SK-N-SH (cell line): ENCODE data around the gene ANKRD11. TPM values are rescaled to one million over a fixed set of nuclear protein-coding genes. Genes with fewer than 3 reads are reported as not detected.
"Not testable (repeated sequence)": the region's sequence is repeated elsewhere in the genome, so short reads cannot be mapped to it uniquely, and the experiment has no call there.

Experiments
- CTCF ChIA-PET: fragments of 300-600, 350-600 bp; formaldehyde crosslinking; extraction: SDS; loops from one replicate; lab custom pipeline; 2021; lab: Yijun Ruan, JAX
- POLR2A ChIA-PET: fragments of 350-600 bp; sonication (Branson Sonifier 250); formaldehyde crosslinking; extraction: SDS; loops from one replicate; lab custom pipeline; 2020; ENCODE audit warnings: antibody characterized with exemption, inconsistent platforms; lab: Yijun Ruan, JAX
- DNase-seq: peaks from one replicate; pipeline ENCODE4 v3.0.0; 2012
- H2AFZ ChIP-seq: fragments of 200-600 bp; sonication (generic); 2 replicates; pipeline ENCODE4 v1.8.1; 2016; ENCODE audit warnings: antibody characterized with exemption, mild to moderate bottlenecking, low read depth
- H3F3A ChIP-seq: fragments of 200-600 bp; sonication (generic); replicated peaks from 2 replicates; pipeline ENCODE3; 2016; ENCODE audit warnings: antibody characterized with exemption, mild to moderate bottlenecking; ENCODE audit not compliant: insufficient read depth
- H3K27ac ChIP-seq, 2 experiments: fragments of 200-500 bp in 1 of 2; fragments of 200-600 bp in 1 of 2; sonication (Bioruptor generic) in 1 of 2; sonication (generic), shearing (Covaris generic) in 1 of 2; 2 replicates each; pipeline versions ENCODE4 v1.5.1 to v1.6.1; 2014 to 2016; ENCODE audit warnings: low read depth in 2 of 2, inconsistent platforms in 1 of 2, low read length in 1 of 2, mild to moderate bottlenecking in 1 of 2, mixed read lengths in 1 of 2
- H3K27me3 ChIP-seq: fragments of 200-600 bp; sonication (generic), shearing (Covaris generic); 2 replicates; pipeline ENCODE4 v1.6.1; 2016; ENCODE audit warnings: mixed run types; ENCODE audit not compliant: insufficient read depth
- H3K36me3 ChIP-seq, 2 experiments: fragments of 200-500 bp in 1 of 2; fragments of 200-600 bp in 1 of 2; sonication (Bioruptor generic) in 1 of 2; sonication (generic) in 1 of 2; replicated peaks in 1 of 2; 2 replicates each; pipeline versions ENCODE3 to v1.5.1; 2014 to 2016; ENCODE audit warnings: low read length in 1 of 2, mild to moderate bottlenecking in 1 of 2; ENCODE audit not compliant: insufficient read depth in 2 of 2, control insufficient read depth in 1 of 2
- H3K4me1 ChIP-seq, 2 experiments: fragments of 200-500 bp in 1 of 2; fragments of 200-600 bp in 1 of 2; sonication (Bioruptor generic) in 1 of 2; sonication (generic), shearing (Covaris generic) in 1 of 2; 2 replicates each; pipeline versions ENCODE4 v1.5.1 to v1.6.1; 2014 to 2016; ENCODE audit warnings: low read depth in 1 of 2, low read length in 1 of 2, mixed run types in 1 of 2; ENCODE audit not compliant: insufficient read depth in 2 of 2, control insufficient read depth in 1 of 2
- H3K4me2 ChIP-seq: fragments of 200-600 bp; sonication (generic), shearing (Covaris generic); 2 replicates; pipeline ENCODE4 v1.6.1; 2017; ENCODE audit warnings: mixed run types
- H3K4me3 ChIP-seq, 2 experiments: fragments of 200-500 bp in 1 of 2; fragments of 200-600 bp in 1 of 2; sonication (Bioruptor generic) in 1 of 2; sonication (generic), shearing (Covaris generic) in 1 of 2; 2 replicates each; pipeline versions ENCODE4 v1.5.1 to v1.8.1; 2014 to 2016; ENCODE audit warnings: low read depth in 2 of 2, inconsistent platforms in 1 of 2, low read length in 1 of 2, mild to moderate bottlenecking in 1 of 2, mixed read lengths in 1 of 2, moderate library complexity in 1 of 2
- H3K79me2 ChIP-seq: fragments of 200-600 bp; sonication (generic); 2 replicates; pipeline ENCODE4 v1.8.1; 2017; ENCODE audit warnings: mild to moderate bottlenecking; ENCODE audit not compliant: insufficient read depth
- H3K9ac ChIP-seq: fragments of 200-600 bp; sonication (generic); 2 replicates; pipeline ENCODE4 v1.6.1; 2017; ENCODE audit warnings: mixed run types
- H3K9me2 ChIP-seq: fragments of 200-600 bp; sonication (generic); 2 replicates; pipeline ENCODE4 v1.6.1; 2017; ENCODE audit warnings: mixed run types
- H3K9me3 ChIP-seq: fragments of 200-600 bp; sonication (generic); 2 replicates; pipeline ENCODE4 v1.6.1; 2017; ENCODE audit warnings: mixed run types, mild to moderate bottlenecking, moderate library complexity
- H4K20me1 ChIP-seq: fragments of 200-600 bp; sonication (generic); 2 replicates; pipeline ENCODE4 v1.6.1; 2017; ENCODE audit warnings: mild to moderate bottlenecking, mixed run types; ENCODE audit not compliant: insufficient read depth
- CTCF ChIP-seq: fragments of 200-600 bp; sonication (generic); IDR thresholded peaks from 2 replicates; pipeline ENCODE4 v1.6.1; 2017; ENCODE audit warnings: antibody characterized with exemption, mild to moderate bottlenecking, moderate library complexity
- ELF1 ChIP-seq: IDR thresholded peaks from 2 replicates; pipeline ENCODE4 v1.4.0; 2012
- EP300 ChIP-seq, 2 experiments: IDR thresholded peaks; 2 replicates each; pipeline versions ENCODE4 v1.4.0 to v1.6.1; 2012; ENCODE audit warnings: borderline replicate concordance in 1 of 2, low read depth in 1 of 2, low read length in 1 of 2
- FOSL2 ChIP-seq: IDR thresholded peaks from 2 replicates; pipeline ENCODE4 v1.4.0; 2012; ENCODE audit warnings: low read depth, mild to moderate bottlenecking, moderate library complexity, borderline replicate concordance
- GATA2 ChIP-seq: sonication (generic); formaldehyde crosslinking; IDR thresholded peaks from 2 replicates; pipeline ENCODE4 v1.5.0; 2020; ENCODE audit warnings: mild to moderate bottlenecking, missing genetic modification reagents
- MEF2A ChIP-seq: IDR thresholded peaks from 2 replicates; pipeline ENCODE4 v1.4.0; 2012; ENCODE audit warnings: low read depth, borderline replicate concordance
- MXI1 ChIP-seq: IDR thresholded peaks from 2 replicates; pipeline ENCODE4 v1.6.1; 2012; ENCODE audit warnings: mild to moderate bottlenecking, low read depth, low read length, improper control_type of control experiment
- POLR2AphosphoS5 ChIP-seq: IDR thresholded peaks from 2 replicates; pipeline ENCODE4 v1.6.1; 2012; ENCODE audit warnings: low read depth, low read length
- RCOR1 ChIP-seq: fragments of 150-350 bp; IDR thresholded peaks from 2 replicates; pipeline ENCODE4 v1.6.1; 2017; ENCODE audit warnings: antibody characterized with exemption, low read length
- RXRA ChIP-seq: IDR thresholded peaks from 2 replicates; pipeline ENCODE4 v1.4.0; 2012; ENCODE audit warnings: low read depth, mild to moderate bottlenecking, borderline replicate concordance
- TEAD4 ChIP-seq: IDR thresholded peaks from 2 replicates; pipeline ENCODE4 v1.4.0; 2012; ENCODE audit warnings: mild to moderate bottlenecking, borderline replicate concordance; ENCODE audit not compliant: insufficient read depth
- USF1 ChIP-seq: IDR thresholded peaks from 2 replicates; pipeline ENCODE4 v1.4.0; 2012; ENCODE audit warnings: low read depth, borderline replicate concordance
- USF2 ChIP-seq: fragments of 150-350 bp; IDR thresholded peaks from 2 replicates; pipeline ENCODE4 v1.6.1; 2017; ENCODE audit warnings: antibody characterized with exemption, low read length, low read depth, borderline replicate concordance
- WGBS: methylation state at CpG from one replicate; pipeline ENCODE4 v1.1.6; 2017; ENCODE audit warnings: low lambda C conversion rate; 5-methylcytosine and 5-hydroxymethylcytosine counted together
- polyA plus RNA-seq, 3 experiments: library from polyadenylated mRNA; depleted of rRNA; stranded (reverse); fragments of >200 nt; gene quantifications; 2 replicates each; pipeline ENCODE4 v1.2.3, GENCODE V29; 2012

ANKRD11 gene
- polyA plus RNA-seq, 1 of the 3 experiments (the other 2 are of a cell fraction) = 50.2 TPM

- H4K20me1 ChIP-seq = peaks cover 56% of the 10 kb centered on the region
- H3K4me2 ChIP-seq = no peak overlapping the region
- H3K4me3 ChIP-seq = no peak overlapping the region
- H3K27me3 ChIP-seq = no peaks in the 10 kb centered on the region
- no peak for TF ChIP-seq CTCF
- no peak for DNase-seq
- ChIA-PET CTCF (interaction anchor here (0.7 to 4.4 kb wide), 5 partner anchors 11 to 29 kb away, joined by 3 to 18 read pairs (median 3); no protein-coding TSS in a partner anchor), POLR2A (no interaction called here)
- peaks cover 0 to 12% of the 10 kb centered on the region in 2 experiments; a peak in 1 of 4 replicates for H3K4me1 ChIP-seq
- no peak overlapping the region for H3K9ac ChIP-seq
- no peaks in the 10 kb centered on the region for H3K9me3 ChIP-seq
- H3K79me2 ChIP-seq = peaks cover 84% of the 10 kb centered on the region
- H3K9me2 ChIP-seq = no peaks in the 10 kb centered on the region
- H3K27ac ChIP-seq = no peak overlapping the region
- peaks cover 4% of the 10 kb centered on the region for H3F3A ChIP-seq
- peaks cover 23 to 30% of the 10 kb centered on the region in 2 experiments for H3K36me3 ChIP-seq
- WGBS = 97% methylated on average over 11 of the region's 14 CpGs
- no peak overlapping the region for H2AFZ ChIP-seq
Observed at GRCh38 chr16:89307421-89307805, 182.9 kb downstream of the ANKRD11 start.

- CTCF ChIA-PET = interaction anchor here (0.7 to 4.4 kb wide), 5 partner anchors 10 to 30 kb away, joined by 3 to 18 read pairs (median 3); no protein-coding TSS in a partner anchor
- 96% methylated on average over 53 of the region's 69 CpGs for WGBS
- POLR2A ChIA-PET = not testable (repeated sequence)
Observed at GRCh38 chr16:89306457-89307420, 183.6 kb downstream of the ANKRD11 start.

GRCh38 chr16:89304941-89305705 lies 185.2 kb downstream of the ANKRD11 start:
- Histone ChIP-seq H3K9me2 (no peaks in the 10 kb centered on the region), H3K9ac (no peak overlapping the region), H4K20me1 (peaks cover 70% of the 10 kb centered on the region), H3K79me2 (peaks cover 75% of the 10 kb centered on the region), H3K27ac (no peak overlapping the region), H3F3A (peaks cover 19% of the 10 kb centered on the region), H2AFZ (no peak overlapping the region), H3K4me3 (no peak overlapping the region), H3K27me3 (no peaks in the 10 kb centered on the region), H3K4me2 (no peak overlapping the region), H3K4me1 (peaks cover 8 to 31% of the 10 kb centered on the region in 2 experiments; a peak in 3 of 4 replicates), H3K36me3 (peaks cover 7 to 15% of the 10 kb centered on the region in 2 experiments), H3K9me3 (no peaks in the 10 kb centered on the region)
- no peak for DNase-seq
- WGBS = 90% methylated on average over 35 of the region's 43 CpGs
- ChIA-PET POLR2A (no interaction called here), CTCF (interaction anchor here (1.6 to 1.7 kb wide), 2 partner anchors 12 to 15 kb away, joined by 5 to 6 read pairs; no protein-coding TSS in a partner anchor)
- TF ChIP-seq USF2 = no peak
- TF ChIP-seq MEF2A = no peak
- TF ChIP-seq GATA2 = no peak
- TF ChIP-seq RCOR1 = no peak
- no peak for TF ChIP-seq POLR2AphosphoS5
- no peak for TF ChIP-seq EP300 (IDR thresholded peaks at IDR 0.05; ENCODE audit: borderline replicate concordance in 1 of 2, low read depth in 1 of 2, low read length in 1 of 2)
- TF ChIP-seq TEAD4 = no peak
- TF ChIP-seq MXI1 = no peak
- no peak for TF ChIP-seq RXRA
- TF ChIP-seq ELF1 = no peak
- no peak for TF ChIP-seq FOSL2
- TF ChIP-seq USF1 = no peak

More at GRCh38 chr16:89306457-89307420, 183.6 kb downstream of the ANKRD11 start:
- H3K9me2 ChIP-seq, H3K9ac ChIP-seq, H3K9me3 ChIP-seq, H3K27me3 ChIP-seq, H2AFZ ChIP-seq, H3K4me3 ChIP-seq, H3K4me2 ChIP-seq, DNase-seq, H3K27ac ChIP-seq: not testable (repeated sequence)
- Histone ChIP-seq H3K36me3 (peaks cover 23 to 27% of the 10 kb centered on the region in 2 experiments), H4K20me1 (peaks cover 62% of the 10 kb centered on the region), H3F3A (peaks cover 11% of the 10 kb centered on the region), H3K4me1 (peaks cover 0 to 17% of the 10 kb centered on the region in 2 experiments; a peak in 1 of 4 replicates), H3K79me2 (peaks cover 77% of the 10 kb centered on the region)
